ENCODE results near the gene SPATA13.
A peak's percentile ranks its signal among the peaks of the same experiment; 100 is the strongest.
"Not testable (repeated sequence)": the region's sequence is repeated elsewhere in the genome, so short reads cannot be mapped to it uniquely, and the experiment has no call there.

The SPATA13 gene

DNA sequence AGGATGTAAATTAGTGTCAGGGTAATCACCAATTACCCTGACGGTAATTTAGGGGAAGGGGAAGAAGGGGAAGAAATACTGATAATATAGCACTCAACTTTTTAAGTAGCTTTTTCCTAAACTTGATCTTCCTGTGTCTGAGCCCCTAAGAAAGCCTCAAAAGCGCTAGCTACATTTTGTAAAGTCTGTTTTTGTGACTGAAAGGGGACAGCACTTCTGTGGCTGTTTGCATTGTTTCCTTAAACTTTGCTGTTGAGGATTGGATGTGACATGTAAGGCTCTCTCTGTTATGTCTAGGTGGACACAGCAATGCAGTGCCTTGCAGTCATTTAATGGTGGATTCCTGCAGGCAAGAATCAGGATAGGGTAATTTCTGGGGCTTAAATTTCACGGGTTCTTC is 42.8 kb downstream of the SPATA13 start:
- no peak for DNase-seq (ENCODE audit: low read depth)
- TF ChIP-seq, protein P1, sequence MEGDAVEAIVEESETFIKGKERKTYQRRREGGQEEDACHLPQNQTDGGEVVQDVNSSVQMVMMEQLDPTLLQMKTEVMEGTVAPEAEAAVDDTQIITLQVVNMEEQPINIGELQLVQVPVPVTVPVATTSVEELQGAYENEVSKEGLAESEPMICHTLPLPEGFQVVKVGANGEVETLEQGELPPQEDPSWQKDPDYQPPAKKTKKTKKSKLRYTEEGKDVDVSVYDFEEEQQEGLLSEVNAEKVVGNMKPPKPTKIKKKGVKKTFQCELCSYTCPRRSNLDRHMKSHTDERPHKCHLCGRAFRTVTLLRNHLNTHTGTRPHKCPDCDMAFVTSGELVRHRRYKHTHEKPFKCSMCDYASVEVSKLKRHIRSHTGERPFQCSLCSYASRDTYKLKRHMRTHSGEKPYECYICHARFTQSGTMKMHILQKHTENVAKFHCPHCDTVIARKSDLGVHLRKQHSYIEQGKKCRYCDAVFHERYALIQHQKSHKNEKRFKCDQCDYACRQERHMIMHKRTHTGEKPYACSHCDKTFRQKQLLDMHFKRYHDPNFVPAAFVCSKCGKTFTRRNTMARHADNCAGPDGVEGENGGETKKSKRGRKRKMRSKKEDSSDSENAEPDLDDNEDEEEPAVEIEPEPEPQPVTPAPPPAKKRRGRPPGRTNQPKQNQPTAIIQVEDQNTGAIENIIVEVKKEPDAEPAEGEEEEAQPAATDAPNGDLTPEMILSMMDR (conservative IDR thresholded peaks at IDR 0.05; ENCODE audit: low read length): no peak
- no peak overlapping the region for H3K4me3 ChIP-seq (ENCODE audit: low read length)

DNA sequence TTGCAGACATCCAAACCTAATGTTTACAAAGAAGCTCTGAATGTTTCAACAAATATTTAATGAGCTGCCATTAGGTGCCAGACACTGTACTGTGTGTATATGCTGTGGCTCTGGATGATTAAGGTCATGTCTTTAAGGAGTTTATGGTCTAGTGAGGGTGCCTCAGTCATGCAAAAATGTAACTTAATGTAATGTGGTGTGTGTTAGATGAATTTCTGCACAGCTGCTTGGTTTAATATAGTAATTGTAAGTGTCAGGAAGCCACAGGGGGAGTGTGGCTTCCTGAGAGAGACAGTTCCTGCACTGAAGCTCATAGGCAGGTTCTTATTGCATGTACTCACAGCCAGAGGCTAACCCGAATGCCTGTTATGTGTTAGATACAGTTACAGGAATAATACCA is 43.3 kb downstream of the SPATA13 start:
- peak; percentile 14 for DNase-seq (ENCODE audit: low read depth)
- H3K4me3 ChIP-seq (ENCODE audit: low read length): no peak overlapping the region
- TF ChIP-seq, protein P1 (conservative IDR thresholded peaks at IDR 0.05; ENCODE audit: low read length): no peak

DNA sequence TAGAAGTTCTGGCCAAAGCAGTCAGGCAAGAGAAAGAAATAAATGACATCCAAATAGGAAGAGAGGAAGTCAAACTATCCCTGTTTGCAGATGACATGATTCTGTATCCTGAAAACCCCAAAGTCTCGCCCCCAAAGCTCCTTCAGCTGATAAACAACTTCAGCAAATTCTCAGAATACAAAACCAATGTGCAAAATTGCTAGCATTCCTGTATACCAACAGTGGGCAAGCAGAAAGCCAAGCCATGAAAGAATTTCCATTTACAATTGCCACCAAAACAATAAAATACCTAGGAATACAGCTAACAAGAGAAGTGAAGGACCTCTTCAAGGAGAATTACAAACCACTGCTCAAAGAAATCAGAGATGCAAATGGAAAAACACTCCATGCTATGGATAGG is 44.6 kb downstream of the SPATA13 start:
- peak; percentile 17 for DNase-seq (ENCODE audit: low read depth)
- H3K4me3 ChIP-seq (ENCODE audit: low read length): not testable (repeated sequence)

DNA sequence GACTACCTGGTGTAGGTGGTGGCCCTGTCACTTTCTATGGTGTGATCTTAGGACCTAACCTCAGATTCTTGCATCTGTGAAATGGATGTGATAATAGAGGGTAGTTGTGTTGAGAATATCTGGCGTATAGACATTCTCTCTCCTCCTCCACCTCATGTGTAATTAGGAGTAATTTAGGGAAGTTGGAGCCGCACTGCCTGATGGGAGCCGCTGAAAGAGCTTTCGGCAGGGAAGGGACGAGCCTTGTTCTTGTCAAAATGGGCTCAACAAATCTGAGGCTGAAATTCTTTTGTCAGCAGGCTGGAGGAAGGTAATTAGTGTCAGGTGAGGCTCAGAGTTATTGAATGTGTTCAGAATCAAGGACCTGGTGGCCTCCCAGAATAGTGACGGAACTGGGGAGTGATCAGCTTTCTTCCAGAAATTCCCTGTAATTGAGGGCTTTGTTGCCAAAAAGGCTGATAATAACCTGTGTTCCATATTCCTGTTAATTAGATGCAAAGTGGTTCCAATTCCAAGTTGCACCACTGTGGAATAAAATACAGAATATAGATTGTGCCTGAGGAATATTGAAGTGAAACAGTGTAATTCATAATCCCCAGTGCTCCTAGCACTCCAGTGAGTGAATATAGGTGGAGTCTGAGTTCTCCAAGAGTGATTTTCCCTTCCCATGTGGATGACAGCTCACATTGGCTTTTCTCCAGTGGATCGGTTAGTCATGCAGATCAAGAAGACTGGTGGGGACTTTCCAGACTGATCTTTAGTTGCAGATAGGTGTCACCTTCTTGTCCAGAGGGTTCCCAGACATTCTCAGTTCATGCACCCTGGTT is 47.5 kb downstream of the SPATA13 start:
- H3K4me3 ChIP-seq (ENCODE audit: low read length): no peak overlapping the region
- peak; percentile 86 for DNase-seq (ENCODE audit: low read depth)
- TF ChIP-seq, protein P1 (conservative IDR thresholded peaks at IDR 0.05; ENCODE audit: low read length): no peak; the same call in 1 of the 2 replicates

DNA sequence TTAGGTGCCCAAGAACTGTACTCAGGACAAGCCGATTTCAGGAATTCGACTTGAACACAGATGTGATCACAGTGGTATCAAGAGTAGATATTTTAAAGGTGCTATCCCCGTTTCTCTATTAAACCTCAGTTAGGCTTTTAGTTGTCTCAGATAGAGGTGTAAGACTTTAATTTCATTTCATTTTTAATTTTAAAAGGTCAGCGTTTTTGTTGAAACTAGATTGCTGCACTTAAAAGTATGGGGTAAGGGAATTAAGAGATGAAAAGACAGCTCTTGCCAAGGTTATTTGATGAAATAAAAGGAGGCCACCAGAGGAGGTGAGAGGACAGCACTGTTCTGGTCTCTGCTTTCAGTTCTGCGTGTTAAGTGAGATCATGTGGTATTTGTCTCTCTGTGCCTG is 48.6 kb downstream of the SPATA13 start:
- TF ChIP-seq, protein P1 (conservative IDR thresholded peaks at IDR 0.05; ENCODE audit: low read length): no peak
- H3K4me3 ChIP-seq (ENCODE audit: low read length): no peak overlapping the region
- no peak for DNase-seq (ENCODE audit: low read depth)

DNA sequence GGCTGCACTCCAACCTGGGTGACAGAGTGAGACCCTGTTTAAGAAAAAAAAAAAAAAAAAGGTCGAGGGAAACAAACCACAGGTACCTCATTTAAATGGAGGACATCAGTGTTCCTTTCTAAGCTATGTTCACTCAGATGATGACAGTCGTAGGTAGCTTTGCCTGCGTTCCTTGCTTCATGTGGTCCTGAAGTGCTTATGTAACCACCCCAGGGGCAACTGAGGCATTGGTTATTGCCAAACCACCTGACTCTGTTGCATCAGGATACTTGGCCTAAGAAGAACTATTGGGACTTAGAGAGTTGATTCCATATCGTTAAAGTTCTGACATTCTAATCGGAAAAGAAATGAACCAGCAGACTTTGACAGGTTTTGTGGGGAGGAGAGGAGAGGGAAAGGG is 51.7 kb downstream of the SPATA13 start:
- TF ChIP-seq, protein P1 (conservative IDR thresholded peaks at IDR 0.05; ENCODE audit: low read length): no peak
- DNase-seq (ENCODE audit: low read depth): no peak
- no peak overlapping the region for H3K4me3 ChIP-seq (ENCODE audit: low read length)

DNA sequence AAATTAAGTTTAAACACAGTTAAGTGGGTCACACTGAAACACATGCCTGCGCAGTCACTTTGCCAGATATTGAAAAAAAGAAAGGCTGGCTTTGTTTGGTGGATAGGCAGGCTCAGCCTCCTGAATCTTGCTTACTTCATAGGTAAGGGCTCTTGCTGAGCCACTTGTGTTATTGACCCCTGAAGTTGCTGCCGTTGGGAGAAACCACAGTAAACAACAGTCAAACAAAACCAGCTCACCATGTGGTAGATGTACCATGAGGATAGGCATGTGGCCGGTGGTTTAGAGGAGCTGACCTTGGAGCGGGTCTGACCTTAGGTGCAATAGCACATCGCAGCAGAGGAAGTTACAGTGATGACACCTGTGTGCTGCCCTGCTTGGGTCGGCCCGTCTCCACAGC is 52.2 kb downstream of the SPATA13 start:
- DNase-seq (ENCODE audit: low read depth): no peak
- TF ChIP-seq, protein P1 (conservative IDR thresholded peaks at IDR 0.05; ENCODE audit: low read length): no peak
- no peak overlapping the region for H3K4me3 ChIP-seq (ENCODE audit: low read length)

Data from AG10803 (cell line).